ENCODE measurements around the gene PIF1.

The PIF1 gene

GRCh38 chr15:64770626-64771025 lies 54.8 kb downstream of the PIF1 start:
- no peak for DNase-seq (ENCODE audit: low read depth)
- H3K4me3 ChIP-seq (ENCODE audit: control insufficient read depth, low read depth, low read length): no peak overlapping the region
- no peak for TF ChIP-seq CTCF (IDR thresholded peaks at IDR 0.05; ENCODE audit: control insufficient read depth, insufficient read depth, low read depth, low read length, missing control alignments)

DNA sequence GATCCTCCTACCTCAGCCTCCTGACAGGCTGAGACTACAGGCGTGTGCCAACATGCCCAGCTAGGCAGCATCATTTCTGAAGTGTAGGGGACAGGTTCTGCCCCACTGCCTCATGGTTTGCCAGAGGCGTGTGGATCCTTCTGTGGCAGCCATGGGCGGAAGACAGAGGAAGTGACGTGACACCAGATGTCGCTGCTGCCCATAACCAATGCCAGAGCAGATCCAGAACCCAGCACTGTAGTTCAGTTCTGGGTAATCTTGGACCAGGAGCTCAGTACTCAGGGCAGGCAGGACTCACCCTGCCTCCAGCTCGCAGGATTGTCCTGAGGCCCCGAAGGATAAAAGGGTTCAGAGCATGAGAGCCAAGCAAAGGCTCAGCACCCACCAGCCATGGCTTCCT lies 58.2 kb downstream of the PIF1 start:
- no peak for TF ChIP-seq CTCF (IDR thresholded peaks at IDR 0.05; ENCODE audit: control insufficient read depth, insufficient read depth, low read depth, low read length, missing control alignments)
- no peak overlapping the region for H3K4me3 ChIP-seq (ENCODE audit: control insufficient read depth, low read depth, low read length)
- DNase-seq (ENCODE audit: low read depth): no peak

DNA sequence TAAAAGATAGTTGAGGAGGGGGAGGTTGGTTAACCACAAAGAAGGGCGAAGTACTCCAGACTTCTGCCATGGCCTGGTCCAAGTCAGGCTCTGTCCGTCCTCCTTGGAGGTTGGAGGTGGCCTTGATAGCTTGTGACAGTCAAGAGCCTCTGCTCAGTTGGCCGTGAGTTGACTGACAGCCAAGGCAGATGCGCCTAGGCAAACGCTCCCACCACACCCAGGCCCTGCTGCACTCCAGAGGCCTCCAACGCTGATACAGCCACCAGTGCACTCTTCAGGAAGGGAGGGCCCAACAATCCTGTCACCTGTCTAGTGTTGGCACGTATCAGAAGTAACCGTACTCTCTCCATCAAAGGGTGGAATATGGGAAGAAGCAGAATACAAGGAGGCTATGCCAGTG lies 59.4 kb downstream of the PIF1 start:
- TF ChIP-seq CTCF (IDR thresholded peaks at IDR 0.05; ENCODE audit: control insufficient read depth, insufficient read depth, low read depth, low read length, missing control alignments): no peak
- H3K4me3 ChIP-seq (ENCODE audit: control insufficient read depth, low read depth, low read length): no peak overlapping the region
- DNase-seq (ENCODE audit: low read depth): no peak
